Posterior vena cava (tissue), 2 donors: ENCODE measurements around the gene ARMC7. TPM values are rescaled to one million over a fixed set of nuclear protein-coding genes. Genes with fewer than 3 reads are reported as not detected.
A peak's percentile ranks its signal among the peaks of the same experiment; 100 is the strongest.

Experiments
- DNase-seq: peaks from one replicate; pipeline ENCODE4 v3.0.0-alpha.2; 2020; ENCODE audit warnings: low spot score
- intact Hi-C, 2 donors: fragments of 100-400 bp; cut with DNase I; formaldehyde crosslinking; loops; one replicate each; pipeline versions ENCODE4 v1.14.1 to v1.14.2; 2022 to 2023
- total RNA-seq, 2 donors: library from RNA; stranded (reverse); fragmentation: NEBNext Ultra II Directional; extraction: Animal tissue kit (Norgen Biotek cat#: 25700); gene quantifications; one replicate each; pipeline ENCODE4 v1.2.1, GENCODE V29; 2021
- donor health status: DM: yes; HTN: yes; CAD: no.
- donor health status: DM: yes; HTN: yes; CAD: no.

The ARMC7 gene
- total RNA-seq, 2 donors from 2014 or later, result 5.8 to 6.4 TPM

- DNase-seq, result no peak
- intact Hi-C loops, result loop anchor here in 1 of 2 donors (5.0 kb wide), 1 partner anchor 37 kb away; no protein-coding TSS in a partner anchor
These were observed 34.0 kb upstream of the ARMC7 start for GRCh38 chr17:75075597-75076336.

DNA sequence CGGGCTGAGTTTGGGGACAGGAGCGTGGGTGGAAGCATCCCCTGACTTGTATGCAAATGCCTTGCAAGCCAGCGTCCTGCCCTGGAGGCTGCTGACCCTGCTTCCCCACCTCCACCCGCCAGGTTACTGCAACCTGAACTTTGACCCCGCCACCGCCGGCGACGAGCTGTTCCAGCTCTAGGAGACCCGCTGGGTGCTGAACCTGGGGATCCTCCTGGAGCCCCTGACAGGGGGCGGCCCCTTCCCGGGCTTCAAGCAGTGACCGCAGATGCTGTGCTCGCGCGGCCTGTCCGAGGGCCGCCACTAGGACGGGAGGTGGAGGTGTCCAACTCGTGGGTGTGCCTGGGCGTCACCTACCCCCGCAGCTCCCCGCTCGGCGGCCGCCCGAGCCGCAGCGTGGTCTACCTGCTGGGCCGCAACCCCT lies 32.7 kb upstream of the ARMC7 start:
- intact Hi-C loops, result loop anchor here in 1 of 2 donors (5.0 kb wide), 1 partner anchor 35 kb away; no protein-coding TSS in a partner anchor
- DNase-seq, result no peak

- DNase-seq, result peak; percentile 91
- intact Hi-C loops, result loop anchor here in 1 of 2 donors (5.0 kb wide), 1 partner anchor 35 kb away; no protein-coding TSS in a partner anchor
These were observed 32.1 kb upstream of the ARMC7 start for GRCh38 chr17:75077496-75078283.

GRCh38 chr17:75078284-75079022 lies 31.3 kb upstream of the ARMC7 start:
- intact Hi-C loops, result loop anchor here in 1 of 2 donors (5.0 kb wide), 1 partner anchor 34 kb away; no protein-coding TSS in a partner anchor
- no peak for DNase-seq

DNA sequence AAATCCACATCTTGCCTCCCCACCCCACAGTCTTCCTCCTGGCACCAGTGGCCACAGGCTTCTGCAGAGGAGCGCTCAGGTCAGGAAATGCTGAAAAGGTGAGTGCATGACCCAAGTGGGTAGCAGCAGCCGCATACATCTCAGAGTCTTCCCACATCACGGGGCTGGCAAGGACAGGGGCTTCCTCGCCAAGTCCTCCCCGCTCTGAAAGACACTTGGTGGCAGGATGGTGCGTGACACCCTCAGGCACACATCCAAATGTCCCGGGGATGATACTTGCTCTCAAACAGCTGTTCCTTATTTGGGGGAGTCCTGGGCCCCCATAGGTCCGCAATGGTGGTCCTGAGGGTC lies 30.8 kb upstream of the ARMC7 start:
- intact Hi-C loops, result loop anchor here in 1 of 2 donors (5.0 kb wide), 1 partner anchor 33 kb away; no protein-coding TSS in a partner anchor
- no peak for DNase-seq

DNA sequence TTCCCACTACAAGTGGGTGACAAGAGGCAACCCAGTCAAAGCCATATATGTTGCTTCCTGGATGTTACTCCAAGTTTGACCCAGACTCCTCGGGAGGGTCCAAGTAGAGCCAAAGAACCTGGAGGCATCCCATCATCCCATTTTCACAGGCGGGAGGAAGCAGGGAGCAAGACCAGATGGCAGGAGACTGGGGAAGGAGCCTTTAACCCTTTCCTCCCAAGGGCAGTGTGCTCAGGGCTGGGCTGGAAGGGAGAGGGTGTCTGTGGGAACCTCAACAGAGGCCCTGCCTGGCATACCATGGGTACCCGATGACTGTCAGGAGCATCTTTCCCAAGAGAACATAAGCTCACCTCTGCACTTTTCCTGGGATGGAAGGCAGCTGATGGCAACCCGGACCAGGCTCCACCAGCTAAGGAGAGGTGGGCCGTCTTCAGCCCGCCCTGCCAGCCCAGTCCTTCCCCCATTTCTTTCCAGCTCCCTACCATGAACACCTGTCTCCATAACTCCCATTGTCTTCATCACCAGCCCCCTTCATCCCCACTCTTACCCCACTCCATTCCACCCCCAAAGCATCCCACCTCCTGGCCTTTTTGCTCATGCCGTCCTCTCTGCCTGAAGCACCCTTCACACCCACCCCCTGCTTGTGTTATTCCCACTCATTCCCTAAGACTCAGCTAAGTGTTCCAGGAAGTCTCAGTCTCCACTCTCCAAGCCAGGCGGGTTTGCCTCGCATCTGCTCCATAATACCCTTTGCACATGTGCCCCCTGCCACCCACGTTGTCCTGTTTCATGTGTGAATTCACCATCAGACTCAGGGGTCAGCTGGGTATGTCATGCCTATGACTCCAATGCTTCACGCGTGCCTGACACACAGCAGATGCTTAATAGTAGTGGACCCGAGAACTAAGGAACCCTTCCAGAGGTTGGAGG lies 27.9 kb upstream of the ARMC7 start:
- DNase-seq, result no peak
- intact Hi-C loops, result no loop called here

GRCh38 chr17:75082683-75083082 lies 27.1 kb upstream of the ARMC7 start:
- DNase-seq, result no peak
- intact Hi-C loops, result no loop called here

DNA sequence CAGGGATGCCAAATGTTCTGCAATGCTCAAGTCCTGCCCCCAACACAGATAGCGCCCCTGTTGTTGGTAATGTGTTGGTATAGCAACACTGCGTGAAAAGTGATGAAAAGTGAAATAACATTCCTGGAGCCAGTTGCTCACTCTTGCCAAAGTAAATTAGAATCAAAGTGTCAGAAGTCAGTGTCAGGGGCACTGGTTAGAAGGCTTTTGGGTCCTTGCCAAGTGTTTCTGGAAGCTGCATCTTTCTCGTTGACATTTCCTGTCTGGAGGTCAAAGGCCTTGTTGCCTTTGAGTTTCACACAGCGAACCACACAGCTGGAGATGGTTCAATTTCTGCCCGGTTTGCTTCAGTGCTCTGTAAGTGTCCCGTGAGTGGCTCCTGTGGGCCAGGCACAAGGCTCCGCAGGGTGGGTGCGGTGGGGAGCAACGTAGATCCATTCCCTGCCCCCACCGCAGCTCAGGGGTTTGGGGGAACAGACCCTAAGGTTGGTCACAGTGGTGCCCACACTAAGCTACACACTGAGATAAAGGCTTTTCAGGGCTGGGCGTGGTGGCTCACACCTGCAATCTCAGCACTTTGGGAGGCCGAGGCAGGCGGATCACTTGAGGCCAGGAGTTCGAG lies 25.6 kb upstream of the ARMC7 start:
- no peak for DNase-seq
- intact Hi-C loops, result no loop called here

- intact Hi-C loops, result no loop called here
- no peak for DNase-seq
These were observed 23.1 kb upstream of the ARMC7 start for GRCh38 chr17:75086496-75087181.

DNA sequence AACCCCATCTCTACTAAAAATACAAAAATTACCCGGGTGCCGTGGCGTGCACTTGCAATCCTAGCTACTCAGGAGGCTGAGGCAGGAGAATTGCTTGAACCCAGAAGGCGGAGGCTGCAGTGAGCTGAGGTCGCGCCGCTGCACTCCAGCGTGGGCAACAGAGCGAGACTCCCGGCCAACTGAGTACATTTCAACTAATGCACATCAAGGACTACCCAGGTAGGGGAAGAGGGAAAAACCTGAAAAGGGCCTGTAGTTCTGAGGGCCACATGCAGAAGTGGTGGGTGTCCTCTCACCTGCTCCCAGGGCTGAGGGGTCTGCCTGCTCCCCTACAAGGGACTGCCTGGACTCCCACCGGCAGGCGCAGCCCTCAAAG lies 22.6 kb upstream of the ARMC7 start:
- intact Hi-C loops, result no loop called here

GRCh38 chr17:75087558-75088453 lies 22.0 kb upstream of the ARMC7 start, which contains the start of gene SLC16A5:
Gene SLC16A5, plus strand, starts transcription at chr17:75087954. Its CDS starts 5,683 bp downstream, at chr17:75093637.
- intact Hi-C loops, result no loop called here
- DNase-seq, result peak; percentile 96

More for the DNA sequence above, 22.6 kb upstream of the ARMC7 start:
- DNase-seq, result no peak

DNA sequence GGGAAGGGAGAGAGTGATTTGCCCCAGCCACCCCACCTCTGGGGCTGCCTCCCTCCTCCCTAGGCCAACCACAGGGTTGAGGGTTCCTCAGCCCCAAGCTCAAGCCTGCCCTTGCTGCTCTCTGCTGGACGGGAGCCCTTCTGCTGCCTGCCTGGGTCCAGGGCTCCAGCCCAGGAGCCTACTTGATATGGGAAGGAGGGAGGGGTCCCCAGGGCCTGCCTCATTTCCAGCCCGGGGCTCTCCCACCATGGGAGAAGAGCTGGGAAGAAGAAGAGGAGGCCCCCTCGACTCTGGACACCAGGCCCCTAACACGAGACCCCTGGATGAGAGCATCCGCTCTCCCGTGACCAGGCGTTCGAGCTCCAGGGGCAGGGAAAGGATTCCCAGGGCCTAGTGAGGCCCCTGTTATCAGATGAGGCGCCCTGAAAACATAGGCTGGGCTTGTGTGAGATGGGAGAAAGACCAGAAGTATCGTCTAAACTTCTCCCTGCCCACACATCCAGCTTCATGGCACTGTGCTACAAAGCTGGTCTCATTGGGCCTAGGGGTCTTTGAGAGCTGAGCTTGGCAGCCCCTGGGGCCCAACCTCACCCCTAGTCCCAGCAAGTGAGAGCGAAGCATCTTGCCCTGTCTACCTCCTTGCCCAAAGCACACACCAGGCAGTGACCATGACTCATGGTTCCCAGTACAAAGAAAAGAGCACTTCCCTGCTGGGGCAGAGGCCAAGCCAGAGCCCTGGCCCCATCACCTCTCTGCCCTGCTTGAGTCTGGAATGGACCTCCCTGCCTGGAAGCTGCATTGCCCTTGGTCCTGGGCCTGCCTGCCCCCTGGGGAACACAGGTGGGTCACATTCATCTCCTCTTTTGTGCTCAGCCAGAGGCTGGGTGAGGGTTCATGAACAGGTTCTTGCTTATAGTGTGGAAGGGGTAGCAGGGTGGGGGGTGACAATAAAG lies 21.0 kb upstream of the ARMC7 start:
- DNase-seq, result no peak
- intact Hi-C loops, result no loop called here

DNA sequence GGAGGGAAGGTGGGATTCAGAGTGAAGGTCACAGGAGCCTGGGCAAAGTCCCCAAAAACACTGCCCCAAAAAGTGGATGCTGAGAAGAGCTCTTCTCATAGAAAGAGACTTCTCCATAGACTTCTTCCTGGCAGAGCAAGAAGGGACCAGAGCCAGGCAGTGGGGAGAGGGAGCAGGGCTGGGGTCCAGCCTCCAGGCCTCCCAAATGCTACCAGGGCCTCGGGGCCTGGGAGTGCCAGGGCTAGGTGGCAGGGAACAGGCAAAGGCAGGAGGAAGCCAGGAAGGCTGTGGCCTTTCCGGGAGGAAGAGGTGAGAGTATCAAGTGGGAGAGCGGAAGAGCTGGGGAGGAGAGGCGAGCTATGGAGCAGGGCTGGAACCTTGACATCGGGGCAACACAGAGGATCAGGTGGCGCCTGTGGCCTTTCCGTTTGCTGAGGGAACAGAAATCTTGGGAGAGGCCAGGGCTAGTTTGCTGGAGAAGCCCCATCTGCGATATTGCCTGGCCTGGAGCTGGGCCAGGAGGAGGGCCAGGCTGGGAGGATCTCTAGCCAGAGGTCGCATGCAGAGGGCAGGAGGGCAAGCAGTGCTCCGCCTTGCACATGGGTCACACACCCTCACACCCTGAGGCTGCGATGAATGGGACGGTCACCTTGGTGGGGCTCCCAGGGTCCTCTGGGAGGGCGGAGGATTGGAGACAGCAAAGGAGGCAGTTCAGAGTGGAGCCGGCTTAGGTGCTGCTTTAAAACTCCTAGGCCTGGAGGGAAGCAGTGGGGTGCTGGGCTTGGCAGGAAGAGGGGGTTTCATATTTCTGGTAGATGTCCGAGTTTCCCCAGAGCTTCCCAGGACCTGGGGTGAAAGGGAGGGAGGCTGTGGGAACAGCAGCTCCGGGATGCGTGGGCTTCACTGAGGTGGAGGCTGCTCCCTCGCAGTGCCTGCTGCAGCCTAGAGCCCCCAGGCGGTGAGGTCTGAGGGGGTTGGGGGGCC lies 18.6 kb upstream of the ARMC7 start:
- no peak for DNase-seq
- intact Hi-C loops, result no loop called here

- DNase-seq, result no peak
- intact Hi-C loops, result no loop called here
These were observed 17.9 kb upstream of the ARMC7 start for GRCh38 chr17:75091855-75092327.
